Stimulated activated CD8-positive, alpha-beta memory T cell treated with anti-CD3 and anti-CD28 coated beads, Interleukin-4, amount 100 ng/mL, for 1 hour (primary cell): ENCODE data around the gene TGFBR2.
"Not testable (repeated sequence)": the region's sequence is repeated elsewhere in the genome, so short reads cannot be mapped to it uniquely, and the experiment has no call there.

ENCODE experiments used
- DNase-seq, 2 donors: peaks; one replicate each; pipeline ENCODE4 v3.0.0-alpha.2; 2020; ENCODE audit warnings: low read depth in 2 of 2, low spot score in 1 of 2

TGFBR2 gene

GRCh38 chr3:30618526-30618925, 12.1 kb downstream of the TGFBR2 start:
- DNase-seq, result no peak

GRCh38 chr3:30619318-30619717, 12.9 kb downstream of the TGFBR2 start:
- DNase-seq, result no peak

GRCh38 chr3:30620402-30621360, 14.3 kb downstream of the TGFBR2 start:
- DNase-seq, result no peak

GRCh38 chr3:30621576-30621975, 15.2 kb downstream of the TGFBR2 start:
- DNase-seq, result no peak

- DNase-seq, result no peak
Measured at GRCh38 chr3:30622047-30622545, 15.7 kb downstream of the TGFBR2 start.

GRCh38 chr3:30622790-30623189, 16.4 kb downstream of the TGFBR2 start:
- DNase-seq, result no peak

GRCh38 chr3:30623351-30623750, 16.9 kb downstream of the TGFBR2 start:
- no peak for DNase-seq

- not testable (repeated sequence) for DNase-seq
Measured at GRCh38 chr3:30624480-30624879, 18.1 kb downstream of the TGFBR2 start.

GRCh38 chr3:30625541-30626438, 19.4 kb downstream of the TGFBR2 start:
- no peak for DNase-seq

- no peak for DNase-seq
Measured at GRCh38 chr3:30626443-30627180, 20.2 kb downstream of the TGFBR2 start.

- DNase-seq, result no peak
Measured at GRCh38 chr3:30628205-30628900, 22.0 kb downstream of the TGFBR2 start.

- DNase-seq, result no peak
Measured at GRCh38 chr3:30628901-30629590, 22.6 kb downstream of the TGFBR2 start.

GRCh38 chr3:30629746-30630145, 23.3 kb downstream of the TGFBR2 start:
- no peak for DNase-seq

GRCh38 chr3:30630238-30631030, 24.0 kb downstream of the TGFBR2 start:
- DNase-seq, result no peak

- no peak for DNase-seq
Measured at GRCh38 chr3:30631243-30631904, 25.0 kb downstream of the TGFBR2 start.

- DNase-seq, result no peak
Measured at GRCh38 chr3:30632065-30632464, 25.7 kb downstream of the TGFBR2 start.

- no peak for DNase-seq
Measured at GRCh38 chr3:30632521-30632920, 26.1 kb downstream of the TGFBR2 start.

- no peak for DNase-seq
Measured at GRCh38 chr3:30633718-30634117, 27.3 kb downstream of the TGFBR2 start.
